MM.1S (cell line): ENCODE measurements around the gene SS18L1.

ENCODE experiments used
- EZH2 ChIP-seq: fragments of 300-600 bp; sonication (generic); optimal IDR thresholded peaks from 2 replicates; pipeline ENCODE3; 2017; ENCODE audit warnings: low read depth, mild to moderate bottlenecking, antibody characterized with exemption, low read length, mixed read lengths
- EZH2phosphoT487 ChIP-seq: fragments of 300-600 bp; sonication (generic); IDR thresholded peaks from 2 replicates; pipeline ENCODE4 v1.6.1; 2018; ENCODE audit warnings: antibody characterized with exemption, low read length
- TF ChIP-seq, protein P1 (sequence below): fragments of 300-600 bp; sonication (generic); IDR thresholded peaks from 2 replicates; pipeline ENCODE4 v1.5.1; 2016; ENCODE audit warnings: antibody characterized with exemption, low read length, mixed read lengths

- TF ChIP-seq, protein P1, sequence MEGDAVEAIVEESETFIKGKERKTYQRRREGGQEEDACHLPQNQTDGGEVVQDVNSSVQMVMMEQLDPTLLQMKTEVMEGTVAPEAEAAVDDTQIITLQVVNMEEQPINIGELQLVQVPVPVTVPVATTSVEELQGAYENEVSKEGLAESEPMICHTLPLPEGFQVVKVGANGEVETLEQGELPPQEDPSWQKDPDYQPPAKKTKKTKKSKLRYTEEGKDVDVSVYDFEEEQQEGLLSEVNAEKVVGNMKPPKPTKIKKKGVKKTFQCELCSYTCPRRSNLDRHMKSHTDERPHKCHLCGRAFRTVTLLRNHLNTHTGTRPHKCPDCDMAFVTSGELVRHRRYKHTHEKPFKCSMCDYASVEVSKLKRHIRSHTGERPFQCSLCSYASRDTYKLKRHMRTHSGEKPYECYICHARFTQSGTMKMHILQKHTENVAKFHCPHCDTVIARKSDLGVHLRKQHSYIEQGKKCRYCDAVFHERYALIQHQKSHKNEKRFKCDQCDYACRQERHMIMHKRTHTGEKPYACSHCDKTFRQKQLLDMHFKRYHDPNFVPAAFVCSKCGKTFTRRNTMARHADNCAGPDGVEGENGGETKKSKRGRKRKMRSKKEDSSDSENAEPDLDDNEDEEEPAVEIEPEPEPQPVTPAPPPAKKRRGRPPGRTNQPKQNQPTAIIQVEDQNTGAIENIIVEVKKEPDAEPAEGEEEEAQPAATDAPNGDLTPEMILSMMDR: no peak
- TF ChIP-seq EZH2: no peak
- TF ChIP-seq EZH2phosphoT487: no peak
Measured at GRCh38 chr20:62132421-62132820, 11.1 kb upstream of the SS18L1 start.
